ENCODE data around the gene KANK3.

- TF ChIP-seq CTCF (IDR thresholded peaks at IDR 0.05; ENCODE audit: insufficient read depth, low read depth, low read length) (no peak), EZH2 (IDR thresholded peaks at IDR 0.05; ENCODE audit: insufficient read depth, low read length) (no peak)
Measured at GRCh38 chr19:8343483-8343844, 402 bp upstream of the KANK3 start.
